ENCODE results near the gene KRTAP22-2.

GRCh38 chr21:30605968-30606367, 15.8 kb upstream of the KRTAP22-2 start:
- TF ChIP-seq CTCF (IDR thresholded peaks at IDR 0.05) (no peak), POLR2A (IDR thresholded peaks at IDR 0.05) (no peak)

All from lower leg skin (tissue), 3 donors.